HG03520 (cell line): ENCODE measurements around the gene RTCB.

Experiments
- ATAC-seq: cut with Tn5 transposase; IDR thresholded peaks from one replicate; pipeline ENCODE4 v1.9.1; 2021; ENCODE audit warnings: mild to moderate bottlenecking, moderate library complexity; ENCODE audit not compliant: unreplicated experiment

Gene RTCB

DNA sequence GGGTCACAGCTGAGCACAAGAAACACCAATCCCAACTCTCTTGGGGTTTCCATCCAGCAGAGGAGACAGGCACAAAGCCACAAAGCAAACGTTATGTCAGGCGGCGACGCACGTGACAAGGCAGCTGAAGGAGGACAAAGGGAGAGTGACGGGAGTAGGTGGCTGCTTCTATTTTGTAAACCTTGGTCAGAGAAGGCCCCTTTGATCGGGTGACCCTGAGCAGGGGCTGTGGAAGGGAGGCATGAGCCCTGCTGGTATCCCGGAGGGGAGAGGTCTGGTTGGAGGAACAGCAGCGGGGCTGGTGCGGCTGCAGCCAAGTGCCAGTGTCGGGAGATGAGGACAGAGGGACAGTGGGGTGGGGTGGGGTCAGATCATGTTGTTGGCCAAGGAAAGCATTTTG lies 71.6 kb downstream of the RTCB start:
- ATAC-seq = no peak

DNA sequence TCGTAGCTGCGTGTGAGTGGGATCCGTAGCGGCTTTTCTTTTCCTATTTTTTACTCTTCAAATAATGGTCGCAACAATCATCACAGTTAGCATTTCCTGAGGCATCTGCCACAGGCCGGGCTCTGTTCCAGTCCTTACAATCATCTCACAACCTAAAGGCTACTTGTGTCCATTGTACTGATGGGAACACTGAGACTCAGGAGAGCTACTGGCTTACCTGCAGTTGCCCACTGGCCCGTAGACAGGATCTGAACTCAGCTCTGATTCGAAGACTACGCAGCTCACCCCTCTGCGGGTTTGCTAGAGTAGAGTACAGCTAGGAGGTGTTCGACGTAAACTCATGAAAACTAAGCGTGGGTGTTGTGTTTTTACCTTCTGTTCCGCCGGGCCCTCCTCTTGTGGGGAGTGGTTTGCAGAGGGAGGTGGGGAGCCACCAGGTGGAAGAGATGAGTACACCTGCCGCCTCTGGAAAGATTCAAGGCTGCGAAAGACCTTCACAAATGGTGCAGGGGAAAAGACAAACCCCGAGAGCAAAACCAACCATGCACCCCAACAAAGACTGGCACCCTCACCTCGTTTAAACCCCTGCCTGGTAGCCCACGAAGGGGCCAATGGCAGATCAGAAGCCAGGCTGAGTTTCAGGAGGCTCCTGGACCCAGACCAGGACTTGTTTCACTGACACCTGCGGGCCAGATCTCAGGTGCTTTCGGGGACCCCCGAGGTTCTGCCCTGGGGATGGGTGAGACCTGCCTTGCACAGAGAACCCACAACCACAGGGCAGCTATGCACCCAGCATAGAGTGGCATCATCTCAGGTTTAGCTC lies 72.6 kb downstream of the RTCB start:
- ATAC-seq = no peak

DNA sequence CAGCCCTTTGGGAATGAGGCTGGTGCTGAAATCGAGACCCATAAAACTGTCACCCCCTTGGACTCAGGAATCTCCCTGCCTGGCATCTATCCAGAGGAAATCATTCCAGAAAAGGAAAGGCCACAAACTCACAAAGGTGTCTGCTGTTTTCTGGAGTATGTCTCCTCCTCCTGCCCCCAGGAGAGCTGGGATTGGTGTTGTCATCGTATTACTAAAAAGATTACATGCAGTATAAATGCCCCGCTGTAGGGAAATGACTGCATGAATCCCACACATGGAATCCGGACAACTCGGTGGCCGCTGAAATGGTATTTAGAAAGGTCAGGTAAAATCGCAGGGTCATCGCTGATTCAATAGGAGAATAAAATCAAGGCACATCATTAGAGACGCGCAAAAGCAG lies 73.3 kb downstream of the RTCB start:
- ATAC-seq = no peak
